HL-60/S4 treated with retinoic acid at 250 ng/mL for 4 days and 3 days (cell line): ENCODE results near the gene MINDY1.

Experiments used
- in situ Hi-C: fragments of 300-500 bp; cut with MboI; formaldehyde crosslinking; loops from 2 replicates; pipeline ENCODE4 v1.7.0; 2022; ENCODE audit warnings: low sequenced_read_pairs

Gene MINDY1

GRCh38 chr1:150966011-150966410 is 40.7 kb downstream of the MINDY1 start:
- in situ Hi-C loops = no loop called here

GRCh38 chr1:150965605-150966004 is 41.1 kb downstream of the MINDY1 start:
- in situ Hi-C loops = no loop called here

GRCh38 chr1:150964164-150964489 is 42.6 kb downstream of the MINDY1 start:
- in situ Hi-C loops = no loop called here

- in situ Hi-C loops = no loop called here
Observed at GRCh38 chr1:150963321-150964163, 43.2 kb downstream of the MINDY1 start.

- in situ Hi-C loops = no loop called here
Observed at GRCh38 chr1:150961756-150962155, 44.9 kb downstream of the MINDY1 start.

- in situ Hi-C loops = no loop called here
Observed at GRCh38 chr1:150960646-150961045, 46.1 kb downstream of the MINDY1 start.

- in situ Hi-C loops = no loop called here
Observed at GRCh38 chr1:150957666-150958065, 49.0 kb downstream of the MINDY1 start.

- in situ Hi-C loops = no loop called here
Observed at GRCh38 chr1:150955280-150955679, 51.4 kb downstream of the MINDY1 start.

- in situ Hi-C loops = no loop called here
Observed at GRCh38 chr1:150954708-150955107, 52.0 kb downstream of the MINDY1 start.
